Stimulated activated CD8-positive, alpha-beta memory T cell treated with anti-CD3 and anti-CD28 coated beads, Interleukin-4, amount 100 ng/mL, for 48 hours (primary cell): ENCODE measurements around the gene TALDO1.
A peak's percentile ranks its signal among the peaks of the same experiment; 100 is the strongest.

Source experiments
- DNase-seq: peaks from one replicate; pipeline ENCODE4 v3.0.0-alpha.2; 2020

Gene TALDO1

DNA sequence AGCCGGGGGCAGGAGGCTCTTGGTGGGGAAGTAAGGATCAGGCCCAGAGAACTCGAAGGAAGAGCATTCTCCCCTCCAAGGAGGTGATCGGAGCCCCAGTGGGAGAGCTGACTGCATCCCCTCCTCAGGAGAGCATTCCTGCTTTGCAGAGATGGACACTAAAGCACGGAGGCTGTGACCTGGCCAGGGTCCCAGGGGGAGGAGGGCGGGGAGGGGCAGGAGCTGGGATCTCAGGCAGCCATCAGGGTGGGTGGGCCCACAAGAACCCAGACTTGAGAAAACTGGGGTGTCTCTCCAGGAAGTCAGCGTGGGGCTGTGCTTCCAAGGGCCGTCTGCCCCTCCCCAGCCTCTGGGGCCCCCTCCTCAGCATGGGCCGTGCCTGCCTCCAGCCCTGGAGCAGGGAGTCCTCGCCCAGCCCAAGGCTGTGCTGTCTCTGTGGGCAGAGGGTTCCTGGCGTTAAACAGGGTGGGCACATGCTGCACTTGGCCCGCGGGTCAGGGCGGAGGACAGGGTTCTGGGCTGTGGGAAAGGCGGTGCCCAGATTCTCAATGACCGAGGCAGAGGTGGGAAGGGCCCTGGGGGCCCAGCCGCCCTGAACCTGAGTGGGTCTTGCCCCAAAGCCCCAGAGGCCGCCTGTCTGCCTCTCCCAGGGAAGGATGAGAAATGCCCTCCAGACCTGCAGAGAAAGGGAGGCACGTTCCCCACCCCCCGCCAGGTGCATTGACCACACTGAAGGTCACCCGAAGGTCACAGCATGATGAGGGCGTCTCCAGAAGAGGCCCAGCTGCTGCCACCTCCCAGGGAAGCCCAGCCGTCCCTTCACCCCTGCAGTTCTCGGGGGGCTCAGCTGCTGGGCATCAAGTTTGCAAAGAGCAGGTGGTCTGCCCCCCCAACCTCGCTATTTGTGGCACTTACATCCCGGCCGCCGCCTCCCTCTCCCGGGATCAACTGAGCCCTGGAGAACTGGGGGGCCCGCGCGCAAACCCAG lies 42.0 kb downstream of the TALDO1 start:
- DNase-seq, result no peak

DNA sequence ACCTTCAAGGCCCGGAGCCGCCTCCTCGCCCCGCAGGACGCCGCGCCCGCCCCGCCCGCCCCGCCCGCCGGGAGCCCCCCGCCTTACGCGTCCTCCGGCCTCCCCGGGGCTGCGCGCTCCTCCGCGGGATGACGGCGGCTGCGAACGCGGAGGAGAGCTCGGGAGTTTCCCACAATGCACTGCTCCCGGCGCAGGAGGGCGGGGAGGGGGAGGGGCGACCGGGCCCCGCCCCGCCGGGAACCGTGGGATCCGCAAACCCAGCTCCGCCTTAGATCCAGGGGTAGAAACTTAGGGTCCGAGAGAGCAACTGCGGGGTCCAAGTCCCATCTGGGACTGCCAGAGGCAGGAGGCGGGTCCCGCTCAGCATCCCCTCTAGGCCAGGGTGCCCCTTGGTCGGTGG lies 42.7 kb downstream of the TALDO1 start, which contains the start of gene CEND1:
TSS of gene CEND1 (minus strand) at position 148 of the 400 bp plus-strand sequence. CDS start 1,514 bp downstream, outside the sequence.
- peak; percentile 78 for DNase-seq

DNA sequence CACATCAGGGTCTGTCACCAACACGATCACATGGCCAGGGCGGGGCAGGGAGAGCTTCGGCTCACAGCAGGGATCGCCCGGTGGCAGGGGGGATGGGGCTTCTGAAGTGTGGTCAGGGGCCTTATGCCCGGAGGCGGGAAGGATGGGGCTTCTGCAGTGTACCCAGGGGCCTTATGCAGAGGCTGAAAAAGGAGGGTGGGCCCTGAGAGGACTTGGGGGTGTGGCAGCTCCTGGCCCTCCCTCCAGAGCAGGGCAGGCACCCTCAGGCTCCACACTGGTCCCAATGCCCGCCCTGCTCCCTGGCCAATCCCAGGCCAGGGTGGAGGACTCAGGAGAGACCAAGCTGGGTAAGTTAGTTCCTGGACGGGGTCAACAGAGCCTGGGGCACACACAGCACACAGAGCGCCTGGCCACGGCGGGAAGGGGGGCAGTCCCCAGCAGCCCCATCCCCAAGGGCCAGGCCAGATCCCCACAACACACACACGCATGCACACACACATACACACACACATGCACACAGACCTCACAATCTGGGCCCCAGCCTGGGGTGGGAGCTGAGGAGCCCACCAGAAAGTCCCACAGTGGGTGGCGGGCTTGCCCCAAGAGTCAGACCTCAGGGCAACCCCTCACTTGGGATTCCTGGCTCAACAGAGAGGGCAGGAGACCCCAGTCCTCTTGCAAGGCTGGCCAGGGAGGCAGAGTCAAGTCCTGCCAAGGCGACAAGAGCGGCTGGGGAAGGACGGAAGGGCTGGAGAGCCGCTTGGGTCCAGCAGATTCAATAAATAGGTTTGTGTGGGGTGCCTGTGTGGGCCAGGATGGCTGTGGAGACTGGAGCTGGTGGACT lies 43.7 kb downstream of the TALDO1 start:
- no peak for DNase-seq

DNA sequence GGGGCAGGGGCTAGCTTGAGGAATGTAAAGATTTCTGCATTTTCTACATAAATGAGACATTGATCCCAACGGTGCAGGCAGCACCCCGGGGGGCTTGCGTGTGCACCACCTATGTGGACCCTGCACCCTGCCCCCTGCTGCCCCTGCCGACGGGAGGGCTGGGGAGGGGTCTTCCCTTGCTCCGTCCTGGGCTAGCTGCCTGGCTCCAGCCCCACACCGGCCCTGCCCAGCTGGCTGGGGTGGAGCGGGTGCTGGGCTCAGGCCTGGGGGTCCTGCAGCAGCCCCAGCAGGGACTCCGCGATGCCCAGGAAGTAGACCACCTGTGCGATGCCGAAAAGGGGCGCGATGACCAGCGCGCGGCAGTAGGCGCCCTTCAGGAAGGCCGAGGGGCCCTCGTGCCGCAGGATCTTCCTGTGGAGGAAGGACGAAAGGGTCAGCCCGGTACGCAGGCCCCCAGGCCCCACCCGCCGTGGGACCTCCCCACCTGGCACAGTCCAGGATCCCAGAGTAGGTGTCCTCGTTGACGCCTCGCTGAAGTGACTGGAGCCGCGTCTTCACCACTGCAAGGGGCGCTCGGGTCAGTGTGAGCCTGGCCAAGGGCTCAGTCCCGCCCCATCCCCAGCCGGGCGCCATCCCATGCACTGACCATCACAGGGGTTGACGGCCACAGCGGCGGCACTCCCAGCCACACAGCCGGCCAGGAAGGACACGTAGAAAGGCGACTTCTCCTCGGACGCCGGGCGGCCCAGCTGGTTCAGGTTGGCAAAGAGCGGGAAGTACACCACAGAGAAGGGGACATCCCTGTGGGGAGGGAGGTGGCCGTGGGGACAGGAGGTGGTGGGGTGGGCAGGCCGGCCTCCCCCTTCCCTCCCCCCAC lies 44.6 kb downstream of the TALDO1 start:
- DNase-seq, result no peak

GRCh38 chr11:792535-792821 lies 45.2 kb downstream of the TALDO1 start:
- no peak for DNase-seq

GRCh38 chr11:792873-793272 lies 45.6 kb downstream of the TALDO1 start:
- no peak for DNase-seq

- DNase-seq, result no peak
Observed at GRCh38 chr11:793556-793955, 46.3 kb downstream of the TALDO1 start.

- DNase-seq, result no peak
Observed at GRCh38 chr11:794013-794765, 46.9 kb downstream of the TALDO1 start.

DNA sequence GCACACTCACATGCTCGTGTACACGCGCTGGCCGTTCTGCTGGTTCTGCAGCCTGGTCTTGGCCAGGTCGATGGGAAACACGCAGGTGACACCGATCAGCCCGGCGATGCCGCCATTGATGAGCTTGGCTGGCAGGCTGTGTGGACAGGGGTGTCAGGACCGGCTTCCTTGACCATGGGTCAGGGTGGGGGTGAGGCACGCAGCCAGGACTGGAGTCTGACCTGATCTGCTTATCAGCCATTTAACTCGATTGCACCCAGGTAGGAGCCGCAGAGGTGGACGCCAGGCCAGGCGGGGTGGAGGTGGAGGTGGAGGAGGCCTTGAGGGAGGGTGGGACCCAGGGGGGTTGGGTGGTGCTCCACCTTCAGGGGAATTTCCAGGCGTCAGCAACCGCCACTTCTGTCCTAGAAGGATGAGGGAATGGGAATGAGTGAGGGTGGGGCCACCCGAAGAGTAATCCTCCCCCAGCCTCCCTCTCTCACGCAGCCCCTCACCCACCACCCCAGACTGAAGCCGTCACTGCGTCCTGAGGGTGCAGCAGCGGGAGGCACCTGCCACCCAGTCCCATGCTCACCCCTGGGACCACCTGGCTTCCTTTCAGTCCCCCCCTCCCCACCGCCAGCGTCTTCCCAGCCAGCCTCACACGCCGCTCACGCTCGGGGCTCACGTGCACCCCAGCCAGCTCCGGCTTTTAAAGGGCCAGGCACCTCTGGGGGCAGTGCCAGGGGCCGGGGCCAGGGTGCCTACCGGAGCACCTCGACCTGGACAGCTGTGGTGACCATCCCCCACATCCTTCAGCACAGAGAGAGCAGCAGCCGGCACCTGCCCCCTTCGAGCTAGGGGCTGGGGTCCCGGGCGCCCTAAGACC lies 47.7 kb downstream of the TALDO1 start:
- no peak for DNase-seq

GRCh38 chr11:795634-796564 lies 48.6 kb downstream of the TALDO1 start:
- peak; percentile 89 for DNase-seq

GRCh38 chr11:796565-797295 lies 49.5 kb downstream of the TALDO1 start:
- DNase-seq, result no peak

GRCh38 chr11:797296-798092 lies 50.2 kb downstream of the TALDO1 start:
- peak; percentile 86 for DNase-seq

DNA sequence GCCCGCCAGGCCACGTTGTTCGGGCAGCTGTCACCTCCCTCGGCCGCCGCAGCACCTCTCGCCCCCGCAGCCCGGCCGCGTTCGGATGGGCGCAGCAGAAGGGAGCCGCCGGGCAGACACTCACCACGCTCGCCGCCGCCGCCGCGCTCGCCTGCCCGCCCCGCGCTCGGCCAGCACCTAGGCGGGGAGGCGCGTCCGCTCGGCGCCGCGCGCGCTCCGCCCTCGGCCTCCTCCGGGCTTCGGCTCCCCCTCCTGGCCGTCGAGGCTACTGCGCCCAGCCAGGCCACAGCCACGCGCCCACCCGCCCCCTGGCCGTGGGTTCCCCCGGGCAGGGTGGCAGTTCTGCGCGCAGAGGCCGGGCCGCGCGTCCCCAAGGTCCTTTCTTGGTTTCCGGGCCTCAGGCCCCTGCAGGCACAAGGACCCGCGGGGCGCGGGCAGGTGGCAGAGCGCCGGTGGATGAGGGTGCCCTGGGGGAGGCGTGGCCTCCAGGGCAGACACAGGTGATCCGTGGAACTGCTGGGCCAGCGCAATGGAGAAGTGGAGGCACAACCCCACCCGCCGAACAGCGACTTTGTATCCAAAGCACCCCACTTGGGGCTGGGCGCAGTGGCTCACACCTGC lies 50.9 kb downstream of the TALDO1 start, which contains the start of gene SLC25A22:
TSS of gene SLC25A22 (minus strand) at position 189 of the 621 bp plus-strand sequence. CDS start 3,275 bp downstream, outside the sequence.
- peak; percentile 91 for DNase-seq

- no peak for DNase-seq
Observed at GRCh38 chr11:799641-800316, 52.5 kb downstream of the TALDO1 start.

GRCh38 chr11:800473-800872 lies 53.2 kb downstream of the TALDO1 start:
- DNase-seq, result no peak

GRCh38 chr11:801097-801780 lies 54.0 kb downstream of the TALDO1 start:
- no peak for DNase-seq
